Tibial nerve (tissue), 4 donors: Measurements from ENCODE around the gene SYT12.

Experiments
- CTCF ChIP-seq, 5 experiments: fragments of 200-600 bp in 3 of 5; fragments of 450-650 bp in 2 of 5; sonication (generic) in 3 of 5; IDR thresholded peaks; one replicate each; pipeline ENCODE4 v1.5.1; 2016 to 2019; ENCODE audit warnings: antibody characterized with exemption in 5 of 5, mild to moderate bottlenecking in 3 of 5, moderate library complexity in 2 of 5
- EP300 ChIP-seq, 2 donors: sonication (generic); formaldehyde crosslinking; IDR thresholded peaks; one replicate each; pipeline ENCODE4 v1.6.1; 2017; ENCODE audit warnings: antibody characterized with exemption in 2 of 2, mild to moderate bottlenecking in 1 of 2

- TF ChIP-seq EP300 (IDR thresholded peaks at IDR 0.05): no peak
- no peak for TF ChIP-seq CTCF (IDR thresholded peaks at IDR 0.05)
Observed at GRCh38 chr11:66999555-66999954, 23.4 kb upstream of the SYT12 start.
